Stimulated activated CD4-positive, alpha-beta T cell treated with anti-CD3 and anti-CD28 coated beads, Interleukin-2, amount 100 ng/mL, for 48 hours (primary cell): ENCODE results near the gene ATP6V1C2.
A peak's percentile ranks its signal among the peaks of the same experiment; 100 is the strongest.
"Not testable (repeated sequence)": the region's sequence is repeated elsewhere in the genome, so short reads cannot be mapped to it uniquely, and the experiment has no call there.

Source experiments
- DNase-seq, 2 donors: peaks; one replicate each; pipeline ENCODE4 v3.0.0-alpha.2; 2020

ATP6V1C2 gene

DNA sequence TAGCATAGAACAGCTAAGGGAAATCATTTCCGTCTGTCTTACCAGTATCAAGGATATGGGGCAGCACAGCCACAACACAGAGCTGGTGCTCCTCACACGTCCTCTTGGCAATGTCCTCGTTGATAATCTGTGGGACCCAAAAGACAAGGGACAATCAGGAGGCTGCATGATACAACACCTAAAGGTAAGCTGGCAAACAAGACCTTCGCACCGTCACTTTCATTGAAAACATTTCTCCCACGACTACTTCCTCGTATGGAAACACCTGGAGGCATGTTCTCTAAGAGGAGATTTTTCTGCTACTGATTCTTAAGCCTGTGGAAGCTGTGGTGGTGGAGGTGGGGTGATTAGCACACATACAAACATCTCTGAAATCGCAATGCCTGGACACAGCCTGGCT, 67.4 kb downstream of the ATP6V1C2 start:
- DNase-seq, result no peak

DNA sequence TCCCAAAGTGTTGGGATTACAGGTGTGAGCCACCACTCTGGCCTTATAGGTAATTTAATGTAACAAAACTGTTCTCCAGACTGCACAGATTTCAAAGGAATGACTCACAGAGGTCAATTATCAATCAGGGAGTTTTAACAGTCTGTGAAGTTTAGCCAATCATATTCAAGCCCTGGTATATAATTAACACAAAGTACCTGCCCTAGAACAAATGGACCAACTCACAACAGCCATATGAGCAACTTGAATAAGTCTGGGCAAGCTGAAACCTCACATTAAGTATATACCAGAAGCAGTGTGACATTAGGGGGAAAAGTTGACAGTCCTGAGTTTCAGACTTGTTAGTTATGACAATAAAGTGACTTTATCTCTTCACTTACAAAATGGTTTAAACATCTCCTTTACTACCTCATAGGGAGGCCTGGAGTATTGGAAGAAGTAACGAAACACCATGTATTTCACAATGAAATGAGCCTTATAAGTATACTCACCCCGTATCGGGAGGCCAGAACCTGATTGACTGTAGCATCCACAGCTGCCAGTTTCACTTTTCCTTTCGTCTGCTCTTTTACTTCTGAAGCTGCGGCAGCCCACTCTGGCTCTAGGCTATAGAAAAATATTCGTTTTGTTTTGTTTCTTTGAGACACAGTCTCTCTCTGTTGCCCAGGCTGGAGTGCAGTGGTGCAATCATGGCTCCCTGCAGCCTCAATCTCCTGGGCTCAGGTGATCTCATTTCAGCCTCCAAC, 69.0 kb downstream of the ATP6V1C2 start:
- peak in 1 of 2 donors; percentile 24 for DNase-seq

GRCh38 chr2:10792001-10792634, 70.7 kb downstream of the ATP6V1C2 start:
- no peak for DNase-seq

GRCh38 chr2:10792660-10793400, 71.4 kb downstream of the ATP6V1C2 start:
- DNase-seq, result no peak

- no peak for DNase-seq
These were observed 72.4 kb downstream of the ATP6V1C2 start for GRCh38 chr2:10793816-10794215.

GRCh38 chr2:10794876-10795275, 73.4 kb downstream of the ATP6V1C2 start:
- DNase-seq, result no peak

DNA sequence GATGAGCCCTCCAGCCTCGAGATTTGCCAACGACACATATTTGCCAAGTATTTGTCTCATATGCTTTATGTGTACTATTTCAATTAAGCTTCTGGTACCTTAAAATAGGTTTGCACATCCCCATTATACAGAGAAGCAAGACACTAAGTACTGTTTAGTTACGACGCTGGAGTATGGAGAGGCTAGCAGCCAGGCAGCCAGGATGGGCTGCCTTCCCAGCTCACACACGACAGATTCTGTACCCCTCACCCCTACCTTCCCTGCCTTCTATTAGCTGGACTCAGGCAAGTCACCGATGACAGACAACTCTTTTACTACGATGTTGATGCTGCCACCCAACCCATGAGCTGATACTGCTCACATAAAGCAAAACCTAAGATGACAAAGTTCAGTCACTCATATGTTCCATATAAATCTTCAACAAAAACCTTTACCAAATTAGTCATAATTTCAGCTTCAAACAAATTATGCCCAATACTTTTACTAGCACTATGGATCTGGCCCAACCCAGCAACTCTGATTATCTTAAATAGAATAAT, 74.1 kb downstream of the ATP6V1C2 start:
- no peak for DNase-seq

- DNase-seq, result no peak
These were observed 75.3 kb downstream of the ATP6V1C2 start for GRCh38 chr2:10796703-10797102.

GRCh38 chr2:10798783-10799182, 77.4 kb downstream of the ATP6V1C2 start:
- no peak for DNase-seq

- no peak for DNase-seq
These were observed 78.7 kb downstream of the ATP6V1C2 start for GRCh38 chr2:10800163-10800562.

DNA sequence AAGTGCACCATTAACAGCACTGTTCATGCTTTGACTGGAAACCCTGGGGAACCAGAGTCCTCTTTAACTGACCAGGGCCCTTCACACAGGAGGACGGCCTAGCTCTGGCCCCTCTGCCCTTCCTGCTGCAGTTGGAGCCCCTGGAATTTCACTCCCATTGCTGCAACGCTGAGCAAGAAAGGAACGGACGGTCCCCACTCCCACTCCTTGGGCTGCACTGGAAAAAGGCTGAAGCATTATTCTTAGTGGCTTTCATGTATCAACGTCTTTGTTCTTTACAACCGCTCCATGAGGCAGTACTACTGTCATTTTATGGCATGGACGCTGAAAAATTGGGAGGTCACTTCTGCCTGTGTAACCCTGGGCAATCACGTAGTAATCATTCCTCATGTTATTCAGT, 81.2 kb downstream of the ATP6V1C2 start:
- DNase-seq, result no peak

- not testable (repeated sequence) for DNase-seq
These were observed 84.6 kb downstream of the ATP6V1C2 start for GRCh38 chr2:10805990-10806389.

GRCh38 chr2:10806543-10806942, 85.1 kb downstream of the ATP6V1C2 start:
- no peak for DNase-seq

DNA sequence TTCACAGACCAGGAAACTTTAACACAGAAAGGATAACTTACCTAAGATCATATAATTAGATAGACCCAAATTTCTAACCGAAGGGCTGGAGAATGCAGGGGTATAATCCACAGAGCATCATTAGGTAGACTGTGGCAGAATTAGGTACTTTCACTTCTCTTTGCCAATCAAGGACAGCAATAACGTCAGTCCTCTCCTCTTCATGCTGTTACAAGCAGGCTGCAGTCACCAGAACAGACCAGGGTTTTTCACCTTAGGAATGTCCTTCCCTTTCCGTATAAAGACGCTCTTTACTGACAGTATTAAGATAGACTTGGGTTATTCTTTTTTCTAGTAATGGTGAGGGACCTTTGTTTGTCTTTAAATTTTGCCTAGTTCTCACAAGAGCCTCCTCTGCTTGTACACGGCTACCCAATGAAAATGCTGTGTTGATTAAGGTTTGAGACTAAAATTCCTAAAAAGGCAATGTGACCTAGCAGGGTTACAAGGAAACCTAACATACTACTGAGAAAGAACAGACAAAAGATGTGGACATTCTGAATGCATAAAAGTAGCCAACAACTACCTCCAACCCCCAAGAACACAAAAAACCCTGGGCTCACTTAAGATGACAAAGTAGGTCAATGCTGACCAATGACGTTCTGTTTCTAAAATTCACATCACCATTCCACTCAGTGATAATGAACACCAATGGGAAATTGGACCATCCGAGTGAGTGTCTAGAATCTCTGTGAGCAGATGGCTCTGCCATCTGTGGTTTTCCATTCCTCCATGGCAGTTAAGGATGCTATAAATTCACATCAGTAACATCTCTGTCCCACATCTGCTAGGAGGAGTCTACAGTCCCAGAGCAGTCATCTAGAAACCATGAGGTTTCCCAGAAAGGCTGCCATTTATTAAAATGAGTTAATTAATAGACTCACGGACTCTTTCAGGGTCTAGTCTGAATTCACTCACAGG, 89.1 kb downstream of the ATP6V1C2 start:
- DNase-seq, result no peak

GRCh38 chr2:10811517-10811916, 90.1 kb downstream of the ATP6V1C2 start:
- no peak for DNase-seq

DNA sequence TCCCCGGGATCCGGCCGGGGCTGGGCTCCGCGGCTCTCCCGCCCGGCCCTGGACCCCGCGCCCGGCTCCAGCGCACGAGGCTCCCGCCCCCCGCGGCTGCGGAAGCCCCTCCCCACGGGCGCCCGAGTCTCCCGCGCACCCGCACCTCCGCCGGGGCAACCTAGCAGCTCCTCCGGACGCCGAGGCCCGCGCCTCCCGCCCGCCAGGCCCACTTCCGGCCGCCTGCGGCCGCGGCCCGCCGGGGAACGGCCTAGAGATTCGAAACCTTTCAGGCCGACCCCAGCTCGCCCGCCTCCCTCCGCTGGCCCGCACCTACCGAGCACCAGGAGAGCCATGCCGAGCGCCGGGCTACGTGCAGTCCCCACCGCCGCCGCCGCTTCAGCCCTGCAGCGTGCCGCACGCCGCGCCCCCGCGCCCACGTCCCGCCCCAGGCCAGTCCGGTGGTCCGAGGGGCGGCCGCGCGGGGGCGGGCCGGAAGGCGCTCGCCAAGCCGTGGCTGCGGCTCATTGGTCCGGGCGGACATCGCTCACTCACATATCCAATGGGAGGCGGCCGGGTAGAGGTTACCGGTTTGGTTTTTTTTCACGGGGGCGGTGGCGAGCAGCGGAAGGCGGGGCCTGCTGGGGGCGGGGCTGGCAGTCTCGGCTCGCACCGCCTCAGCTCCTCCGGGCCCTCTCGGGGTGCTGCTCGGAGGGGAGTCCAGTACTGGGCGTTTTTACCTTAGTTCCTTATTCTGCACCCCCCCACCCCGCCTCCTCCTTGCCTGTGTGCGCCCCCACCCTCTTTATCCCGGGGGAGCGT, 91.1 kb downstream of the ATP6V1C2 start, which contains the start of gene PDIA6:
Gene PDIA6 (minus strand): TSS at position 424 of the 801 bp plus-strand sequence. CDS start 89 bp downstream, at position 335.
- peak; percentile 93 to 95 for DNase-seq

GRCh38 chr2:10813163-10814138, 92.0 kb downstream of the ATP6V1C2 start:
- DNase-seq, result not testable (repeated sequence)

DNA sequence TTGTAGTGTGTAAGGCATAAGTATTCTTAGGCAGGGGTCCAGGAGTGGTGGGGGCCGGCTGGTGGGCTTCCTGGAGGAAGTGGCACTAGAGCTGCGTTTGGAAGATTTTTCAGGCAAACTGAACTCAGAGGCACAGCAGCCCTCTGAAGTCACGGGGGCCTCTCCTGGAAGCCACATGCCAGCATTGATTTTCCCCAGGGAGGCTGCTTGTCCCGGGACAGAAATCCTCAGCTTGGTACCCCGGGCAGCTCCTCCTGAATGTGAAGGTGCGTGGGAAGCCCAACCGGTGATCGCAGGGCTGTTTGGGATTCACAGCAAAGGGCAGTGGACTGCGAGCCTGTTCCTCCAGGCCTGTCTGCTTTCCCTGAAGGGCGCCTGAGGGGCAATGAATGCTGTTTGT, 92.7 kb downstream of the ATP6V1C2 start:
- DNase-seq, result no peak

GRCh38 chr2:10814571-10815331, 93.3 kb downstream of the ATP6V1C2 start:
- DNase-seq, result no peak
